Hepatocyte (in vitro differentiated cells): Measurements from ENCODE around the gene C18orf54. TPM values are rescaled to one million over a fixed set of nuclear protein-coding genes. Genes with fewer than 3 reads are reported as not detected.

ENCODE experiments used
- DNase-seq: peaks from one replicate; pipeline ENCODE4 v3.0.0-alpha.2; 2016; ENCODE audit warnings: low spot score
- H2AFZ ChIP-seq: fragments of 200-600 bp; sonication (generic); 2 replicates; pipeline ENCODE4 v1.6.0; 2016; ENCODE audit warnings: antibody characterized with exemption, mild to moderate bottlenecking
- H3K27ac ChIP-seq: fragments of 200-600 bp; sonication (generic); 2 replicates; pipeline ENCODE4 v1.5.1; 2016; ENCODE audit warnings: mild to moderate bottlenecking
- H3K27me3 ChIP-seq: fragments of 200-600 bp; sonication (generic); 2 replicates; pipeline ENCODE4 v1.6.1; 2016
- H3K36me3 ChIP-seq: fragments of 200-600 bp; sonication (generic); replicated peaks from 2 replicates; pipeline ENCODE4 v1.5.1; 2016; ENCODE audit warnings: low read depth; ENCODE audit not compliant: insufficient read depth
- H3K4me1 ChIP-seq: fragments of 200-600 bp; sonication (generic); 2 replicates; pipeline ENCODE4 v1.5.1; 2016; ENCODE audit warnings: mild to moderate bottlenecking, moderate library complexity; ENCODE audit not compliant: insufficient read depth
- H3K4me2 ChIP-seq: fragments of 200-600 bp; sonication (generic); 2 replicates; pipeline ENCODE4 v1.6.0; 2016
- H3K4me3 ChIP-seq: fragments of 200-600 bp; sonication (generic); 2 replicates; pipeline ENCODE4 v1.5.1; 2016; ENCODE audit warnings: mild to moderate bottlenecking
- H3K79me2 ChIP-seq: fragments of 200-600 bp; sonication (generic); 2 replicates; pipeline ENCODE4 v1.6.0; 2017; ENCODE audit warnings: mild to moderate bottlenecking
- H3K9me2 ChIP-seq: fragments of 200-600 bp; sonication (generic); replicated peaks from 2 replicates; pipeline ENCODE4 v1.6.0; 2017; ENCODE audit warnings: mild to moderate bottlenecking; ENCODE audit not compliant: insufficient read depth
- H3K9me3 ChIP-seq: fragments of 200-600 bp; sonication (generic); 2 replicates; pipeline ENCODE4 v1.5.1; 2016; ENCODE audit warnings: low read depth, mild to moderate bottlenecking
- H4K20me1 ChIP-seq: fragments of 200-600 bp; sonication (generic); 2 replicates; pipeline ENCODE4 v1.6.0; 2016; ENCODE audit warnings: mild to moderate bottlenecking; ENCODE audit not compliant: insufficient read depth, poor library complexity, severe bottlenecking
- EZH2 ChIP-seq: fragments of 200-600 bp; sonication (generic); IDR thresholded peaks from 2 replicates; pipeline ENCODE4 v1.6.1; 2016; ENCODE audit warnings: antibody characterized with exemption, mild to moderate bottlenecking, borderline replicate concordance
- EZH2phosphoT487 ChIP-seq: fragments of 200-600 bp; sonication (generic); IDR thresholded peaks from one replicate; pipeline ENCODE4 v1.6.1; 2018; ENCODE audit warnings: antibody characterized with exemption, mild to moderate bottlenecking, low read depth, moderate library complexity; ENCODE audit not compliant: unreplicated experiment, severe bottlenecking
- WGBS: methylation state at CpG from one replicate; pipeline ENCODE4 v1.1.6; 2016; ENCODE audit warnings: low lambda C conversion rate; ENCODE audit errors: missing lambda C conversion rate; 5-methylcytosine and 5-hydroxymethylcytosine counted together
- polyA plus RNA-seq: library from polyadenylated mRNA; unstranded; fragments of >200 nt; fragmentation: Nextera tagmentation; extraction: Ambion mirVana; gene quantifications from 2 replicates; pipeline ENCODE4 v1.2.1, GENCODE V29; 2016
- total RNA-seq: library from RNA; depleted of rRNA; stranded (reverse); fragments of >200 nt; gene quantifications from 2 replicates; pipeline ENCODE4 v1.2.3, GENCODE V29; 2014
- TF ChIP-seq, protein P1 (sequence below): fragments of 200-600 bp; sonication (generic); IDR thresholded peaks from 2 replicates; pipeline ENCODE4 v1.5.1; 2016; ENCODE audit warnings: antibody characterized with exemption, mild to moderate bottlenecking; ENCODE audit not compliant: poor library complexity

Gene C18orf54
- total and polyA plus RNA-seq, 2 experiments from 2014 or later = 1.3 to 6.5 TPM

DNA sequence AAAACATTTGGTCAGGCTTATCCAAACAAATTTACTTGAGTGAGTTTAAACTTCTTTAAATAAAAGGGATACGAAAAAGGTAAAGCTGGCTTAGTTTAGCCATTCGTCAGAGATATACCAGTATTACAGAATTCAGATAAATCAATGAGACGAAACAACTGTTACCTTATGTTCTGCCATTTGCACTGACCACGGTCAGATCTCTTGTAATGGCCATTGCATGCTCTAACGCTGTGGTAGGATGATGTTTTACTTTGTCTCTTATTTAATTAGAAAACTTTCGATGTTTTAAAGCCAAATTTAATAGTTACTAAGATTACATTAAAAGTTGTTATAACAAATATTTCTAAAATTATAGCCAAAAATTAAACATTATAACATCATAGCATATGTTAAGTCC is 1.5 kb downstream of the C18orf54 start:
- peak overlapping the region; percentile 93 for H3K4me2 ChIP-seq
- H3K4me3 ChIP-seq = peak overlapping the region; percentile 86
- no peaks in the 10 kb centered on the region for H4K20me1 ChIP-seq

GRCh38 chr18:54360406-54360805 is 2.7 kb downstream of the C18orf54 start:
- H3K4me3 ChIP-seq = no peak overlapping the region
- TF ChIP-seq EZH2 (no peak), EZH2phosphoT487 (no peak)
- TF ChIP-seq, protein P1, sequence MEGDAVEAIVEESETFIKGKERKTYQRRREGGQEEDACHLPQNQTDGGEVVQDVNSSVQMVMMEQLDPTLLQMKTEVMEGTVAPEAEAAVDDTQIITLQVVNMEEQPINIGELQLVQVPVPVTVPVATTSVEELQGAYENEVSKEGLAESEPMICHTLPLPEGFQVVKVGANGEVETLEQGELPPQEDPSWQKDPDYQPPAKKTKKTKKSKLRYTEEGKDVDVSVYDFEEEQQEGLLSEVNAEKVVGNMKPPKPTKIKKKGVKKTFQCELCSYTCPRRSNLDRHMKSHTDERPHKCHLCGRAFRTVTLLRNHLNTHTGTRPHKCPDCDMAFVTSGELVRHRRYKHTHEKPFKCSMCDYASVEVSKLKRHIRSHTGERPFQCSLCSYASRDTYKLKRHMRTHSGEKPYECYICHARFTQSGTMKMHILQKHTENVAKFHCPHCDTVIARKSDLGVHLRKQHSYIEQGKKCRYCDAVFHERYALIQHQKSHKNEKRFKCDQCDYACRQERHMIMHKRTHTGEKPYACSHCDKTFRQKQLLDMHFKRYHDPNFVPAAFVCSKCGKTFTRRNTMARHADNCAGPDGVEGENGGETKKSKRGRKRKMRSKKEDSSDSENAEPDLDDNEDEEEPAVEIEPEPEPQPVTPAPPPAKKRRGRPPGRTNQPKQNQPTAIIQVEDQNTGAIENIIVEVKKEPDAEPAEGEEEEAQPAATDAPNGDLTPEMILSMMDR = no peak
- H3K27ac ChIP-seq = no peak overlapping the region
- H3K27me3 ChIP-seq = no peaks in the 10 kb centered on the region
- H3K79me2 ChIP-seq = peaks cover 5% of the 10 kb centered on the region
- no peak overlapping the region for H2AFZ ChIP-seq
- H4K20me1 ChIP-seq = no peaks in the 10 kb centered on the region
- 61% methylated on average over 3 of the region's 3 CpGs for WGBS
- DNase-seq = no peak
- peaks cover 5% of the 10 kb centered on the region for H3K4me1 ChIP-seq
- H3K9me3 ChIP-seq = no peaks in the 10 kb centered on the region
- peak overlapping the region; percentile 93 for H3K4me2 ChIP-seq
- no peaks in the 10 kb centered on the region for H3K9me2 ChIP-seq
- no peaks in the 10 kb centered on the region for H3K36me3 ChIP-seq

More for the DNA sequence above, 1.5 kb downstream of the C18orf54 start:
- no peaks in the 10 kb centered on the region for H3K9me2 ChIP-seq
- no peaks in the 10 kb centered on the region for H3K27me3 ChIP-seq
- peaks cover 5% of the 10 kb centered on the region for H3K4me1 ChIP-seq
- no peaks in the 10 kb centered on the region for H3K36me3 ChIP-seq
- no peak for DNase-seq
- H3K79me2 ChIP-seq = peaks cover 5% of the 10 kb centered on the region
- TF ChIP-seq EZH2phosphoT487 (no peak), EZH2 (no peak)
- TF ChIP-seq, protein P1 = no peak
- H3K27ac ChIP-seq = no peak overlapping the region
- H2AFZ ChIP-seq = peak overlapping the region; percentile 91
- WGBS = 24% methylated on average over 6 of the region's 6 CpGs
- H3K9me3 ChIP-seq = no peaks in the 10 kb centered on the region

DNA sequence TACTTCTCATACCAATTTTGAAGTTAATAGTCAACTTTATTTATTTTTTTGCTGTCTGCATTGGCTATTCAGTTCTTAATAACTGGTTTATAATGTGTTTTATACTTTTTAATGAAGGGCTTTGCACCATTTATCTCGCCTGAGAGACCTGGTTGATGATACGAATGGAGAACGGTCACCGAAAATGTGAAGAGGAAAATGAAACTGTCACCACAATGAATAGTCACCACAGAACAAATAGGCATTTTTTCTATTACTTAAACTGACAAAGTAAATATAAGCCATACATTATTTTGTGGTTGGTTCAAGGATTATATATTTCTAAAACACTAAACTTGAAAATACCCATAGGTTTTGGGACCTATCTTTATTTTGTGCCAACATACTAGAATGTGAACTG is 20.4 kb downstream of the C18orf54 start:
- 98% methylated on average over 4 of the region's 4 CpGs for whole genome bisulfite sequencing
- no peaks in the 10 kb centered on the region for H3K27me3 ChIP-seq
- no peaks in the 10 kb centered on the region for H3K9me3 ChIP-seq
- TF ChIP-seq EZH2phosphoT487 = no peak
- TF ChIP-seq EZH2 = no peak
- TF ChIP-seq, protein P1 = no peak
- no peak for DNase-seq
- H4K20me1 ChIP-seq = no peaks in the 10 kb centered on the region
- no peaks in the 10 kb centered on the region for H3K36me3 ChIP-seq
- no peaks in the 10 kb centered on the region for H3K79me2 ChIP-seq
- no peak overlapping the region for H2AFZ ChIP-seq
- no peak overlapping the region for H3K4me2 ChIP-seq
- no peaks in the 10 kb centered on the region for H3K4me1 ChIP-seq
- H3K9me2 ChIP-seq = no peaks in the 10 kb centered on the region
- H3K4me3 ChIP-seq = no peak overlapping the region
- H3K27ac ChIP-seq = no peak overlapping the region

DNA sequence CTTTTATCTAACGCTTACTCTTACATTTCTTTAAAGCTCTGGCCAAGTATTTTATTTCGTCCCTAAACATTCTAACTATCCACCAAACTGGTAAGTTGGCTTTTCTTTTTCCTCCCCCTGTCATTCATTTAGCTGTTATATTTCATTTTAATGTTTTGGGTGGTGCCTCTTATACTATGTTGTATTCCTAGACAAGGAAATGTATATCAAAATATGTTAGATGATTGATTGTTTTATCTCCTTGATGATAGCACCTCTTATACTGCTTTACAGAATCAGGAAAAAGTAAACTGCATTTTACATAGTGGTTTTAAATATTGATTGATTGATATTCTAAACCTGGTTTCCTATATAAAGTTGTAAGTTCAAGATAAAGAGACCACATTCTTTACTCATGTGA is 23.9 kb downstream of the C18orf54 start:
- Histone ChIP-seq H3K27ac (no peak overlapping the region), H3K4me1 (no peaks in the 10 kb centered on the region), H3K27me3 (no peaks in the 10 kb centered on the region), H3K36me3 (no peaks in the 10 kb centered on the region), H3K4me2 (no peak overlapping the region), H3K9me3 (no peaks in the 10 kb centered on the region), H3K79me2 (no peaks in the 10 kb centered on the region), H3K9me2 (no peaks in the 10 kb centered on the region), H4K20me1 (no peaks in the 10 kb centered on the region), H2AFZ (no peak overlapping the region), H3K4me3 (no peak overlapping the region)
- no peak for DNase-seq
- 97% methylated on average over 2 of the region's 2 CpGs for WGBS
- TF ChIP-seq, protein P1 = no peak
- no peak for TF ChIP-seq EZH2
- TF ChIP-seq EZH2phosphoT487 = no peak
